HCT116 (cell line): ENCODE measurements around the gene TGFBR3. TPM values are rescaled to one million over a fixed set of nuclear protein-coding genes. Genes with fewer than 3 reads are reported as not detected.

Experiments
- ATAC-seq: fragments of 200-7000 bp; cut with Tn5 transposase; 2 replicates; pipeline ENCODE4 v1.9.1; 2020; ENCODE audit warnings: mild to moderate bottlenecking, moderate library complexity
- BruUV-seq: library from RNA; stranded (reverse); fragments of 400-500 nt; replicated peaks from 2 replicates; lab custom pipeline; 2021; lab: Mats Ljungman, UMichigan
- CTCF ChIA-PET: fragments of 300-600 bp; sonication (Branson Sonifier 250); formaldehyde crosslinking; loops from one replicate; lab custom pipeline; 2021; ENCODE audit warnings: antibody characterized with exemption; lab: Charles Lee
- POLR2A ChIA-PET: fragments of 300-600, 350-600 bp; sonication (Branson Sonifier 250); formaldehyde crosslinking; loops from one replicate; lab custom pipeline; 2021; ENCODE audit warnings: antibody characterized with exemption; lab: Charles Lee
- RAD21 ChIA-PET, 2 experiments: fragments of 300-600 bp; sonication (Branson Sonifier 250); formaldehyde crosslinking; loops; one replicate each; lab custom pipeline; 2023; ENCODE audit warnings: low total read pairs in 2 of 2; ENCODE audit not compliant: uncharacterized antibody in 2 of 2, unreplicated experiment in 2 of 2, low non-redundant PET in 1 of 2; lab: Charles Lee
- DNase-seq: peaks from one replicate; pipeline ENCODE4 v3.0.0-alpha.2; 2010; ENCODE audit warnings: low read depth, low spot score
- H2AFZ ChIP-seq: fragments of 200-600 bp; shearing (Covaris generic), sonication (generic); 2 replicates; pipeline ENCODE4 v1.6.1; 2017; ENCODE audit warnings: low read depth, mixed run types, mixed read lengths, antibody characterized with exemption, low read length; ENCODE audit not compliant: poor library complexity, severe bottlenecking
- H3K27ac ChIP-seq: 2 replicates; pipeline ENCODE4 v1.5.1; 2012; ENCODE audit warnings: low read depth, low read length
- H3K27me3 ChIP-seq: fragments of 200-600 bp; sonication (generic); 2 replicates; pipeline ENCODE4 v1.6.1; 2016; ENCODE audit warnings: mixed run types, low read length, mixed read lengths; ENCODE audit not compliant: insufficient read depth
- H3K36me3 ChIP-seq, 2 experiments: fragments of 200-500 bp in 1 of 2; fragments of 200-600 bp in 1 of 2; sonication (Bioruptor generic) in 1 of 2; sonication (generic) in 1 of 2; 2 replicates each; pipeline versions ENCODE4 v1.5.1 to v1.6.1; 2014 to 2016; ENCODE audit warnings: low read length in 2 of 2, inconsistent platforms in 1 of 2, mixed read lengths in 1 of 2, mixed run types in 1 of 2; ENCODE audit not compliant: insufficient read depth in 2 of 2, control insufficient read depth in 1 of 2
- H3K4me1 ChIP-seq, 2 experiments: fragments of 200-600 bp in 1 of 2; sonication (generic) in 1 of 2; 2 replicates each; pipeline versions ENCODE4 v1.5.1 to v1.6.1; 2012 to 2017; ENCODE audit warnings: low read length in 2 of 2, inconsistent platforms in 1 of 2, mild to moderate bottlenecking in 1 of 2, mixed read lengths in 1 of 2, mixed run types in 1 of 2, moderate library complexity in 1 of 2; ENCODE audit not compliant: insufficient read depth in 2 of 2, control insufficient read depth in 1 of 2
- H3K4me2 ChIP-seq: fragments of 200-600 bp; sonication (generic); 2 replicates; pipeline ENCODE4 v1.6.1; 2017; ENCODE audit warnings: mixed run types, low read length, mixed read lengths
- H3K4me3 ChIP-seq, 2 experiments: fragments of 200-600 bp in 1 of 2; sonication (generic) in 1 of 2; replicated peaks in 1 of 2; 2 replicates each; pipeline ENCODE4 v1.5.1; 2011 to 2016; ENCODE audit warnings: low read length in 2 of 2, control low read depth in 1 of 2, low read depth in 1 of 2, mild to moderate bottlenecking in 1 of 2, mixed read lengths in 1 of 2, mixed run types in 1 of 2
- H3K79me2 ChIP-seq: fragments of 200-600 bp; sonication (generic); 2 replicates; pipeline ENCODE4 v1.6.1; 2017; ENCODE audit warnings: mild to moderate bottlenecking, mixed run types, low read length, moderate library complexity, mixed read lengths; ENCODE audit not compliant: insufficient read depth
- H3K9ac ChIP-seq: fragments of 200-600 bp; sonication (generic); 2 replicates; pipeline ENCODE4 v1.6.1; 2016; ENCODE audit warnings: low read length, mixed read lengths
- H3K9me2 ChIP-seq: fragments of 200-600 bp; sonication (generic), shearing (Covaris generic); 2 replicates; pipeline ENCODE4 v1.6.1; 2017; ENCODE audit warnings: mixed run types, mild to moderate bottlenecking, moderate library complexity; ENCODE audit not compliant: insufficient read depth
- H3K9me3 ChIP-seq, 2 experiments: fragments of 200-500 bp in 1 of 2; fragments of 200-600 bp in 1 of 2; sonication (Bioruptor generic) in 1 of 2; sonication (generic) in 1 of 2; 2 replicates each; pipeline ENCODE4 v1.6.1; 2014 to 2017; ENCODE audit warnings: low read length in 2 of 2, mixed read lengths in 2 of 2, inconsistent platforms in 1 of 2, low read depth in 1 of 2, mild to moderate bottlenecking in 1 of 2, mixed run types in 1 of 2, moderate library complexity in 1 of 2; ENCODE audit not compliant: control insufficient read depth in 1 of 2, insufficient read depth in 1 of 2
- H4K20me1 ChIP-seq: fragments of 200-600 bp; sonication (generic), shearing (Covaris generic); 2 replicates; pipeline ENCODE4 v1.6.1; 2017; ENCODE audit warnings: mixed run types, mild to moderate bottlenecking, moderate library complexity; ENCODE audit not compliant: insufficient read depth
- ATF3 ChIP-seq: IDR thresholded peaks from 2 replicates; pipeline ENCODE4 v1.6.1; 2012
- CBX3 ChIP-seq: IDR thresholded peaks from 2 replicates; pipeline ENCODE4 v1.6.1; 2012; ENCODE audit warnings: low read depth
- EGR1 ChIP-seq: IDR thresholded peaks from 2 replicates; pipeline ENCODE4 v1.6.1; 2012; ENCODE audit warnings: low read depth
- ELF1 ChIP-seq: IDR thresholded peaks from 2 replicates; pipeline ENCODE4 v1.6.1; 2012; ENCODE audit warnings: low read depth, borderline replicate concordance
- MAX ChIP-seq: IDR thresholded peaks from 2 replicates; pipeline ENCODE4 v1.6.1; 2012
- POLR2A ChIP-seq: IDR thresholded peaks from 2 replicates; pipeline ENCODE4 v1.7.0; 2011; ENCODE audit warnings: borderline replicate concordance; ENCODE audit not compliant: insufficient read depth, insufficient read length; ENCODE audit errors: extremely low read depth
- POLR2AphosphoS5 ChIP-seq: IDR thresholded peaks from 2 replicates; pipeline ENCODE4 v1.6.1; 2011; ENCODE audit warnings: mild to moderate bottlenecking, low read depth, low read length, moderate library complexity
- RAD21 ChIP-seq: IDR thresholded peaks from 2 replicates; pipeline ENCODE4 v1.6.1; 2012; ENCODE audit warnings: low read depth, mild to moderate bottlenecking
- SIN3A ChIP-seq: IDR thresholded peaks from 2 replicates; pipeline ENCODE4 v1.6.1; 2012; ENCODE audit warnings: low read depth
- SP1 ChIP-seq: IDR thresholded peaks from 2 replicates; pipeline ENCODE4 v1.6.1; 2012; ENCODE audit warnings: low read depth
- SRF ChIP-seq: IDR thresholded peaks from 2 replicates; pipeline ENCODE4 v1.6.1; 2012; ENCODE audit warnings: low read depth
- YY1 ChIP-seq: IDR thresholded peaks from 2 replicates; pipeline ENCODE4 v1.6.1; 2011; ENCODE audit warnings: low read length, low read depth, moderate library complexity, mild to moderate bottlenecking; ENCODE audit not compliant: insufficient replicate concordance; ENCODE audit errors: extremely low read depth
- ZBTB33 ChIP-seq: IDR thresholded peaks from 2 replicates; pipeline ENCODE4 v1.6.1; 2011; ENCODE audit warnings: mild to moderate bottlenecking, low read length, moderate library complexity; ENCODE audit not compliant: insufficient replicate concordance; ENCODE audit errors: extremely low read depth
- ZFX ChIP-seq: fragments of 450-650 bp; IDR thresholded peaks from 2 replicates; pipeline ENCODE4 v1.6.1; 2017
- ZNF274 ChIP-seq: fragments of 200-500 bp; sonication (Bioruptor generic); IDR thresholded peaks from 2 replicates; pipeline ENCODE4 v1.6.1; 2014; ENCODE audit warnings: mild to moderate bottlenecking, low read depth, low read length, inconsistent platforms
- intact Hi-C: fragments of 100-400 bp; cut with micrococcal nuclease; formaldehyde crosslinking; loops from 2 replicates; pipeline ENCODE4 v1.10.0; 2022
- total RNA-seq: library from RNA; stranded (reverse); gene quantifications from one replicate; pipeline ENCODE4 v1.2.1, GENCODE V29; 2021; ENCODE audit not compliant: unreplicated experiment

The TGFBR3 gene
- total RNA-seq, 1 experiment from 2014 or later: 7.1 TPM

GRCh38 chr1:91784616-91785015, 101.3 kb downstream of the TGFBR3 start:
- no peak for DNase-seq
- RAD21 ChIA-PET: no interaction called here
- CTCF ChIA-PET: no interaction called here
- H3K4me1 ChIP-seq: no peaks in the 10 kb centered on the region
- no peak for ATAC-seq
- H3K79me2 ChIP-seq: no peaks in the 10 kb centered on the region
- H3K27ac ChIP-seq: no peak overlapping the region
- no peaks in the 10 kb centered on the region for H3K9me2 ChIP-seq
- H3K27me3 ChIP-seq: no peaks in the 10 kb centered on the region
- H3K4me2 ChIP-seq: no peak overlapping the region
- no peak overlapping the region for H3K9ac ChIP-seq
- no peaks in the 10 kb centered on the region for H4K20me1 ChIP-seq
- H3K36me3 ChIP-seq: no peaks in the 10 kb centered on the region
- intact Hi-C loops: no loop called here
- TF ChIP-seq RAD21: no peak
- TF ChIP-seq SIN3A: no peak
- no peak for TF ChIP-seq POLR2AphosphoS5
- TF ChIP-seq YY1: no peak
- no peak for TF ChIP-seq ZFX
- TF ChIP-seq SP1: no peak
- TF ChIP-seq ZNF274: no peak
- no peak for TF ChIP-seq ELF1
- no peak for TF ChIP-seq POLR2A
- no peak for TF ChIP-seq CBX3
- TF ChIP-seq ATF3: no peak
- TF ChIP-seq ZBTB33: no peak
- no peak for TF ChIP-seq MAX
- no peak for TF ChIP-seq SRF
- TF ChIP-seq EGR1: no peak
- no peaks in the 10 kb centered on the region for H3K9me3 ChIP-seq
- BruUV-seq: no TSS peak
- POLR2A ChIA-PET: no interaction called here
- no peak overlapping the region for H2AFZ ChIP-seq
- no peak overlapping the region for H3K4me3 ChIP-seq
